SK-N-SH (cell line): ENCODE data around the gene MYOCD. TPM values are rescaled to one million over a fixed set of nuclear protein-coding genes. Genes with fewer than 3 reads are reported as not detected.

Experiments
- CTCF ChIA-PET: fragments of 300-600, 350-600 bp; formaldehyde crosslinking; extraction: SDS; loops from one replicate; lab custom pipeline; 2021; lab: Yijun Ruan, JAX
- POLR2A ChIA-PET: fragments of 350-600 bp; sonication (Branson Sonifier 250); formaldehyde crosslinking; extraction: SDS; loops from one replicate; lab custom pipeline; 2020; ENCODE audit warnings: antibody characterized with exemption, inconsistent platforms; lab: Yijun Ruan, JAX
- DNase-seq: peaks from one replicate; pipeline ENCODE4 v3.0.0; 2012
- H2AFZ ChIP-seq: fragments of 200-600 bp; sonication (generic); 2 replicates; pipeline ENCODE4 v1.8.1; 2016; ENCODE audit warnings: antibody characterized with exemption, mild to moderate bottlenecking, low read depth
- H3F3A ChIP-seq: fragments of 200-600 bp; sonication (generic); replicated peaks from 2 replicates; pipeline ENCODE3; 2016; ENCODE audit warnings: antibody characterized with exemption, mild to moderate bottlenecking; ENCODE audit not compliant: insufficient read depth
- H3K27ac ChIP-seq, 2 experiments: fragments of 200-500 bp in 1 of 2; fragments of 200-600 bp in 1 of 2; sonication (Bioruptor generic) in 1 of 2; sonication (generic), shearing (Covaris generic) in 1 of 2; 2 replicates each; pipeline versions ENCODE4 v1.5.1 to v1.6.1; 2014 to 2016; ENCODE audit warnings: low read depth in 2 of 2, inconsistent platforms in 1 of 2, low read length in 1 of 2, mild to moderate bottlenecking in 1 of 2, mixed read lengths in 1 of 2
- H3K27me3 ChIP-seq: fragments of 200-600 bp; sonication (generic), shearing (Covaris generic); 2 replicates; pipeline ENCODE4 v1.6.1; 2016; ENCODE audit warnings: mixed run types; ENCODE audit not compliant: insufficient read depth
- H3K36me3 ChIP-seq, 2 experiments: fragments of 200-500 bp in 1 of 2; fragments of 200-600 bp in 1 of 2; sonication (Bioruptor generic) in 1 of 2; sonication (generic) in 1 of 2; replicated peaks in 1 of 2; 2 replicates each; pipeline versions ENCODE3 to v1.5.1; 2014 to 2016; ENCODE audit warnings: low read length in 1 of 2, mild to moderate bottlenecking in 1 of 2; ENCODE audit not compliant: insufficient read depth in 2 of 2, control insufficient read depth in 1 of 2
- H3K4me1 ChIP-seq, 2 experiments: fragments of 200-500 bp in 1 of 2; fragments of 200-600 bp in 1 of 2; sonication (Bioruptor generic) in 1 of 2; sonication (generic), shearing (Covaris generic) in 1 of 2; 2 replicates each; pipeline versions ENCODE4 v1.5.1 to v1.6.1; 2014 to 2016; ENCODE audit warnings: low read depth in 1 of 2, low read length in 1 of 2, mixed run types in 1 of 2; ENCODE audit not compliant: insufficient read depth in 2 of 2, control insufficient read depth in 1 of 2
- H3K4me2 ChIP-seq: fragments of 200-600 bp; sonication (generic), shearing (Covaris generic); 2 replicates; pipeline ENCODE4 v1.6.1; 2017; ENCODE audit warnings: mixed run types
- H3K4me3 ChIP-seq, 2 experiments: fragments of 200-500 bp in 1 of 2; fragments of 200-600 bp in 1 of 2; sonication (Bioruptor generic) in 1 of 2; sonication (generic), shearing (Covaris generic) in 1 of 2; 2 replicates each; pipeline versions ENCODE4 v1.5.1 to v1.8.1; 2014 to 2016; ENCODE audit warnings: low read depth in 2 of 2, inconsistent platforms in 1 of 2, low read length in 1 of 2, mild to moderate bottlenecking in 1 of 2, mixed read lengths in 1 of 2, moderate library complexity in 1 of 2
- H3K79me2 ChIP-seq: fragments of 200-600 bp; sonication (generic); 2 replicates; pipeline ENCODE4 v1.8.1; 2017; ENCODE audit warnings: mild to moderate bottlenecking; ENCODE audit not compliant: insufficient read depth
- H3K9ac ChIP-seq: fragments of 200-600 bp; sonication (generic); 2 replicates; pipeline ENCODE4 v1.6.1; 2017; ENCODE audit warnings: mixed run types
- H3K9me2 ChIP-seq: fragments of 200-600 bp; sonication (generic); 2 replicates; pipeline ENCODE4 v1.6.1; 2017; ENCODE audit warnings: mixed run types
- H3K9me3 ChIP-seq: fragments of 200-600 bp; sonication (generic); 2 replicates; pipeline ENCODE4 v1.6.1; 2017; ENCODE audit warnings: mixed run types, mild to moderate bottlenecking, moderate library complexity
- H4K20me1 ChIP-seq: fragments of 200-600 bp; sonication (generic); 2 replicates; pipeline ENCODE4 v1.6.1; 2017; ENCODE audit warnings: mild to moderate bottlenecking, mixed run types; ENCODE audit not compliant: insufficient read depth
- ELF1 ChIP-seq: IDR thresholded peaks from 2 replicates; pipeline ENCODE4 v1.4.0; 2012
- EP300 ChIP-seq, 2 experiments: IDR thresholded peaks; 2 replicates each; pipeline versions ENCODE4 v1.4.0 to v1.6.1; 2012; ENCODE audit warnings: borderline replicate concordance in 1 of 2, low read depth in 1 of 2, low read length in 1 of 2
- GATA2 ChIP-seq: sonication (generic); formaldehyde crosslinking; IDR thresholded peaks from 2 replicates; pipeline ENCODE4 v1.5.0; 2020; ENCODE audit warnings: mild to moderate bottlenecking, missing genetic modification reagents
- JUND ChIP-seq: IDR thresholded peaks from 2 replicates; pipeline ENCODE4 v1.4.0; 2012
- MEF2A ChIP-seq: IDR thresholded peaks from 2 replicates; pipeline ENCODE4 v1.4.0; 2012; ENCODE audit warnings: low read depth, borderline replicate concordance
- MXI1 ChIP-seq: IDR thresholded peaks from 2 replicates; pipeline ENCODE4 v1.6.1; 2012; ENCODE audit warnings: mild to moderate bottlenecking, low read depth, low read length, improper control_type of control experiment
- POLR2AphosphoS5 ChIP-seq: IDR thresholded peaks from 2 replicates; pipeline ENCODE4 v1.6.1; 2012; ENCODE audit warnings: low read depth, low read length
- RCOR1 ChIP-seq: fragments of 150-350 bp; IDR thresholded peaks from 2 replicates; pipeline ENCODE4 v1.6.1; 2017; ENCODE audit warnings: antibody characterized with exemption, low read length
- RFX5 ChIP-seq: IDR thresholded peaks from 2 replicates; pipeline ENCODE4 v1.6.1; 2012; ENCODE audit warnings: mild to moderate bottlenecking, improper control_type of control experiment, low read length
- TAF1 ChIP-seq: IDR thresholded peaks from 2 replicates; pipeline ENCODE4 v1.6.1; 2012; ENCODE audit warnings: low read depth, mild to moderate bottlenecking, low read length, moderate library complexity, borderline replicate concordance
- TCF12 ChIP-seq: IDR thresholded peaks from 2 replicates; pipeline ENCODE4 v1.4.0; 2012
- TEAD4 ChIP-seq: IDR thresholded peaks from 2 replicates; pipeline ENCODE4 v1.4.0; 2012; ENCODE audit warnings: mild to moderate bottlenecking, borderline replicate concordance; ENCODE audit not compliant: insufficient read depth
- WGBS: methylation state at CpG from one replicate; pipeline ENCODE4 v1.1.6; 2017; ENCODE audit warnings: low lambda C conversion rate; 5-methylcytosine and 5-hydroxymethylcytosine counted together
- polyA plus RNA-seq, 3 experiments: library from polyadenylated mRNA; depleted of rRNA; stranded (reverse); fragments of >200 nt; gene quantifications; 2 replicates each; pipeline ENCODE4 v1.2.3, GENCODE V29; 2012
- TF ChIP-seq, protein P1 (sequence below): IDR thresholded peaks from 2 replicates; pipeline ENCODE4 v1.4.0; 2012; ENCODE audit warnings: low read depth
- TF ChIP-seq, protein P2 (sequence below): IDR thresholded peaks from 2 replicates; pipeline ENCODE4 v1.4.0; 2012; ENCODE audit warnings: low read depth, borderline replicate concordance
- TF ChIP-seq, protein P3 (sequence below): IDR thresholded peaks from 2 replicates; pipeline ENCODE4; 2012
- TF ChIP-seq, protein P4 (sequence below): fragments of 200-600 bp; sonication (generic); IDR thresholded peaks from 2 replicates; pipeline ENCODE4 v1.6.1; 2017; ENCODE audit warnings: antibody characterized with exemption, mild to moderate bottlenecking, moderate library complexity
- TF ChIP-seq, protein P5 (sequence below): IDR thresholded peaks from 2 replicates; pipeline ENCODE4 v1.6.1; 2012; ENCODE audit warnings: mild to moderate bottlenecking, low read depth, low read length, moderate library complexity

The MYOCD gene
- polyA plus RNA-seq, 1 of the 3 experiments (the other 2 are of a cell fraction), result not detected

DNA sequence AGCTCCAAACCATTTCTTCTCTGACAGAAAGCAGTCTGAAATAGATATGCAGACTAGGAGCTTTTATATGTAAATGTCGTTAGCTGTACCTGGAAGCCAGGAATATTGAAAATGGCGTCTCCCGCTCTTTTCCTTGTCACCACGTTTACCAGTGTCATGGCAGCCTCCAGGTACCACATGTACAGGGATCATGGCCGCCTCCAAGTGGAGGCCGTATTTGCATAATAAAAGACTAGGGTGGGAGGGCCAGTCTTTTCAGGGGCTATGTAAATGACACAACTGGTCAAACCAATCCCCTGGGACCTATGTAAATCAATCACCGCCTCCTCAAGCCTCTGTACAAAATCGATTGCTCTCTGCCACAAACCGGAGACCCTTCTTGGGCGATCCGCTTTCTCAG is 54.3 kb downstream of the MYOCD start:
- no peak overlapping the region for H3K4me2 ChIP-seq
- POLR2A ChIA-PET, result no interaction called here
- no peaks in the 10 kb centered on the region for H3K9me3 ChIP-seq
- no peaks in the 10 kb centered on the region for H4K20me1 ChIP-seq
- no peaks in the 10 kb centered on the region for H3K4me1 ChIP-seq
- H3F3A ChIP-seq, result no peaks in the 10 kb centered on the region
- H3K9ac ChIP-seq, result no peak overlapping the region
- no peaks in the 10 kb centered on the region for H3K9me2 ChIP-seq
- H3K79me2 ChIP-seq, result no peaks in the 10 kb centered on the region
- DNase-seq, result no peak
- no peak overlapping the region for H2AFZ ChIP-seq
- H3K27ac ChIP-seq, result no peak overlapping the region
- WGBS, result 41% methylated on average over 11 of the region's 11 CpGs
- TF ChIP-seq RFX5, result no peak
- TF ChIP-seq TAF1, result no peak
- TF ChIP-seq, protein P1, sequence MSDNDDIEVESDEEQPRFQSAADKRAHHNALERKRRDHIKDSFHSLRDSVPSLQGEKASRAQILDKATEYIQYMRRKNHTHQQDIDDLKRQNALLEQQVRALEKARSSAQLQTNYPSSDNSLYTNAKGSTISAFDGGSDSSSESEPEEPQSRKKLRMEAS, result no peak
- no peak for TF ChIP-seq RCOR1
- TF ChIP-seq EP300 (IDR thresholded peaks at IDR 0.05; ENCODE audit: borderline replicate concordance in 1 of 2, low read depth in 1 of 2, low read length in 1 of 2), result no peak
- TF ChIP-seq ELF1, result no peak
- TF ChIP-seq MXI1, result no peak
- TF ChIP-seq TEAD4, result no peak
- TF ChIP-seq GATA2, result no peak
- TF ChIP-seq, protein P2, sequence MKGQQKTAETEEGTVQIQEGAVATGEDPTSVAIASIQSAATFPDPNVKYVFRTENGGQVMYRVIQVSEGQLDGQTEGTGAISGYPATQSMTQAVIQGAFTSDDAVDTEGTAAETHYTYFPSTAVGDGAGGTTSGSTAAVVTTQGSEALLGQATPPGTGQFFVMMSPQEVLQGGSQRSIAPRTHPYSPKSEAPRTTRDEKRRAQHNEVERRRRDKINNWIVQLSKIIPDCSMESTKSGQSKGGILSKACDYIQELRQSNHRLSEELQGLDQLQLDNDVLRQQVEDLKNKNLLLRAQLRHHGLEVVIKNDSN, result no peak
- CTCF ChIA-PET, result no interaction called here
- H3K4me3 ChIP-seq, result no peak overlapping the region
- H3K36me3 ChIP-seq, result no peaks in the 10 kb centered on the region
- no peaks in the 10 kb centered on the region for H3K27me3 ChIP-seq

DNA sequence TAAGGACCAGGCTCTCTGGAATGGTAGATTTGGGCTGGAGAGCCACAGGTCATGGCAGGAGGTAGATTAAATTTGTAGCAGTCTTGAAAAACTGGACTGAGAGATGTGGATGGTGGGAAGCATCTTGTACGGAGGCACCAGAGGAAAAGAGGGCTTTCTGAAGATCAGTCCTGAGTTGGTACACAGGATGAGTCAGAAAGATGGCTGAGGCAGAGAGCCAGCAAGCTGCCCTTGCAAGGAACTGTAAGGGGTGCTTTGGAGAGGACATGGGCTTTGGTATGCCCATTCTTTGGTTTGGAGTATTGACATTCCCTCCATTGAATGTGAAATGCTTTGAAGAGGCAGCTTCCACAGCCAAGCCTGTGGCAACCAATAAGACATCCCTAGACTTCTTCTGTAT is 55.9 kb downstream of the MYOCD start:
- H3K4me1 ChIP-seq, result no peaks in the 10 kb centered on the region
- no peak overlapping the region for H3K27ac ChIP-seq
- no peaks in the 10 kb centered on the region for H4K20me1 ChIP-seq
- POLR2A ChIA-PET, result no interaction called here
- H3F3A ChIP-seq, result no peaks in the 10 kb centered on the region
- no peak overlapping the region for H3K4me2 ChIP-seq
- CTCF ChIA-PET, result no interaction called here
- H3K79me2 ChIP-seq, result no peaks in the 10 kb centered on the region
- no peaks in the 10 kb centered on the region for H3K9me2 ChIP-seq
- 6% methylated on average over 1 of the region's 1 CpG for WGBS
- no peak overlapping the region for H3K4me3 ChIP-seq
- no peaks in the 10 kb centered on the region for H3K9me3 ChIP-seq
- H3K36me3 ChIP-seq, result no peaks in the 10 kb centered on the region
- no peak overlapping the region for H2AFZ ChIP-seq
- H3K9ac ChIP-seq, result no peak overlapping the region
- DNase-seq, result no peak
- TF ChIP-seq MXI1, result no peak
- H3K27me3 ChIP-seq, result no peaks in the 10 kb centered on the region

DNA sequence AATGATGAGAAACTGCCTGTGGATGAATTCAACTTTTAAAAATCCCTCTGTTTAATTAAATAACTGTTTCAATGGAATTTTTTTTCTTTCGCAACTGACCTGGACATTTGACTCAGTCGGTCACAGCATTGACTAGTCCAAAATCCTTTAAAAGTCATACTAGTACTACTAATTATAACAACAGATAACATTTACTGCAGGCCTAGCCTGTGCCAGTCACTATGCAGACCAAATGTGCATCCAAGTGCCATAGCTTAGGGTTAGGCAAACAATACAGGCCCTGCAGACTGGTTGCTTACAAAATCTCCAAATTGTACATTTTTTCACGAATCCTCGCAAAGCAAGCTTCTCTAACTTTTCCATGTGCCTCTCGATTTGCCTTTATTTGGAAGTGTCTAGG is 56.6 kb downstream of the MYOCD start:
- Histone ChIP-seq H4K20me1 (no peaks in the 10 kb centered on the region), H3F3A (no peaks in the 10 kb centered on the region), H3K9me3 (no peaks in the 10 kb centered on the region), H2AFZ (no peak overlapping the region), H3K4me3 (no peak overlapping the region), H3K79me2 (no peaks in the 10 kb centered on the region), H3K36me3 (no peaks in the 10 kb centered on the region), H3K4me1 (no peaks in the 10 kb centered on the region), H3K27ac (no peak overlapping the region), H3K27me3 (no peaks in the 10 kb centered on the region), H3K4me2 (no peak overlapping the region), H3K9ac (no peak overlapping the region), H3K9me2 (no peaks in the 10 kb centered on the region)
- POLR2A ChIA-PET, result no interaction called here
- CTCF ChIA-PET, result no interaction called here
- TF ChIP-seq, protein P3, sequence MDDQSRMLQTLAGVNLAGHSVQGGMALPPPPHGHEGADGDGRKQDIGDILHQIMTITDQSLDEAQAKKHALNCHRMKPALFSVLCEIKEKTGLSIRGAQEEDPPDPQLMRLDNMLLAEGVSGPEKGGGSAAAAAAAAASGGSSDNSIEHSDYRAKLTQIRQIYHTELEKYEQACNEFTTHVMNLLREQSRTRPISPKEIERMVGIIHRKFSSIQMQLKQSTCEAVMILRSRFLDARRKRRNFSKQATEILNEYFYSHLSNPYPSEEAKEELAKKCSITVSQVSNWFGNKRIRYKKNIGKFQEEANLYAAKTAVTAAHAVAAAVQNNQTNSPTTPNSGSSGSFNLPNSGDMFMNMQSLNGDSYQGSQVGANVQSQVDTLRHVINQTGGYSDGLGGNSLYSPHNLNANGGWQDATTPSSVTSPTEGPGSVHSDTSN, result no peak
- TF ChIP-seq, protein P4, sequence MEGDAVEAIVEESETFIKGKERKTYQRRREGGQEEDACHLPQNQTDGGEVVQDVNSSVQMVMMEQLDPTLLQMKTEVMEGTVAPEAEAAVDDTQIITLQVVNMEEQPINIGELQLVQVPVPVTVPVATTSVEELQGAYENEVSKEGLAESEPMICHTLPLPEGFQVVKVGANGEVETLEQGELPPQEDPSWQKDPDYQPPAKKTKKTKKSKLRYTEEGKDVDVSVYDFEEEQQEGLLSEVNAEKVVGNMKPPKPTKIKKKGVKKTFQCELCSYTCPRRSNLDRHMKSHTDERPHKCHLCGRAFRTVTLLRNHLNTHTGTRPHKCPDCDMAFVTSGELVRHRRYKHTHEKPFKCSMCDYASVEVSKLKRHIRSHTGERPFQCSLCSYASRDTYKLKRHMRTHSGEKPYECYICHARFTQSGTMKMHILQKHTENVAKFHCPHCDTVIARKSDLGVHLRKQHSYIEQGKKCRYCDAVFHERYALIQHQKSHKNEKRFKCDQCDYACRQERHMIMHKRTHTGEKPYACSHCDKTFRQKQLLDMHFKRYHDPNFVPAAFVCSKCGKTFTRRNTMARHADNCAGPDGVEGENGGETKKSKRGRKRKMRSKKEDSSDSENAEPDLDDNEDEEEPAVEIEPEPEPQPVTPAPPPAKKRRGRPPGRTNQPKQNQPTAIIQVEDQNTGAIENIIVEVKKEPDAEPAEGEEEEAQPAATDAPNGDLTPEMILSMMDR, result no peak
- TF ChIP-seq JUND (no peak), MEF2A (no peak), EP300 (IDR thresholded peaks at IDR 0.05; ENCODE audit: borderline replicate concordance in 1 of 2, low read depth in 1 of 2, low read length in 1 of 2) (no peak), TCF12 (no peak), RFX5 (no peak), POLR2AphosphoS5 (no peak), RCOR1 (no peak)
- TF ChIP-seq, protein P5, sequence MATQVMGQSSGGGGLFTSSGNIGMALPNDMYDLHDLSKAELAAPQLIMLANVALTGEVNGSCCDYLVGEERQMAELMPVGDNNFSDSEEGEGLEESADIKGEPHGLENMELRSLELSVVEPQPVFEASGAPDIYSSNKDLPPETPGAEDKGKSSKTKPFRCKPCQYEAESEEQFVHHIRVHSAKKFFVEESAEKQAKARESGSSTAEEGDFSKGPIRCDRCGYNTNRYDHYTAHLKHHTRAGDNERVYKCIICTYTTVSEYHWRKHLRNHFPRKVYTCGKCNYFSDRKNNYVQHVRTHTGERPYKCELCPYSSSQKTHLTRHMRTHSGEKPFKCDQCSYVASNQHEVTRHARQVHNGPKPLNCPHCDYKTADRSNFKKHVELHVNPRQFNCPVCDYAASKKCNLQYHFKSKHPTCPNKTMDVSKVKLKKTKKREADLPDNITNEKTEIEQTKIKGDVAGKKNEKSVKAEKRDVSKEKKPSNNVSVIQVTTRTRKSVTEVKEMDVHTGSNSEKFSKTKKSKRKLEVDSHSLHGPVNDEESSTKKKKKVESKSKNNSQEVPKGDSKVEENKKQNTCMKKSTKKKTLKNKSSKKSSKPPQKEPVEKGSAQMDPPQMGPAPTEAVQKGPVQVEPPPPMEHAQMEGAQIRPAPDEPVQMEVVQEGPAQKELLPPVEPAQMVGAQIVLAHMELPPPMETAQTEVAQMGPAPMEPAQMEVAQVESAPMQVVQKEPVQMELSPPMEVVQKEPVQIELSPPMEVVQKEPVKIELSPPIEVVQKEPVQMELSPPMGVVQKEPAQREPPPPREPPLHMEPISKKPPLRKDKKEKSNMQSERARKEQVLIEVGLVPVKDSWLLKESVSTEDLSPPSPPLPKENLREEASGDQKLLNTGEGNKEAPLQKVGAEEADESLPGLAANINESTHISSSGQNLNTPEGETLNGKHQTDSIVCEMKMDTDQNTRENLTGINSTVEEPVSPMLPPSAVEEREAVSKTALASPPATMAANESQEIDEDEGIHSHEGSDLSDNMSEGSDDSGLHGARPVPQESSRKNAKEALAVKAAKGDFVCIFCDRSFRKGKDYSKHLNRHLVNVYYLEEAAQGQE, result no peak
- DNase-seq, result no peak
- WGBS, result 15% methylated on average over 5 of the region's 5 CpGs
